Loucy (cell line): ENCODE data around the gene WDR19.

Experiments used
- H2AFZ ChIP-seq: fragments of 200-600 bp; sonication (generic); 2 replicates; pipeline ENCODE4 v1.6.0; 2016; ENCODE audit warnings: antibody characterized with exemption, mild to moderate bottlenecking, low read length, moderate library complexity
- H3F3A ChIP-seq: fragments of 200-600 bp; 2 replicates; pipeline ENCODE4 v1.6.0; 2016; ENCODE audit warnings: antibody characterized with exemption, low read depth, mild to moderate bottlenecking
- H3K27me3 ChIP-seq: fragments of 200-600 bp; sonication (generic); 2 replicates; pipeline ENCODE4 v1.6.1; 2014; ENCODE audit warnings: low read length, mild to moderate bottlenecking; ENCODE audit not compliant: insufficient read depth, poor library complexity, severe bottlenecking
- H3K36me3 ChIP-seq: fragments of 200-600 bp; sonication (generic); 2 replicates; pipeline ENCODE4 v1.6.1; 2016; ENCODE audit warnings: low read length; ENCODE audit not compliant: insufficient read depth
- H3K4me1 ChIP-seq: fragments of 200-600 bp; sonication (generic); 2 replicates; pipeline ENCODE4 v1.5.1; 2014; ENCODE audit warnings: low read length, mild to moderate bottlenecking; ENCODE audit not compliant: insufficient read depth, poor library complexity, severe bottlenecking
- H3K4me2 ChIP-seq: fragments of 200-600 bp; sonication (generic); 2 replicates; pipeline ENCODE4 v1.6.0; 2014; ENCODE audit warnings: antibody characterized with exemption, low read length, low read depth, mild to moderate bottlenecking; ENCODE audit not compliant: poor library complexity, severe bottlenecking
- H3K4me3 ChIP-seq: fragments of 200-600 bp; sonication (generic); 2 replicates; pipeline ENCODE4 v1.5.1; 2014; ENCODE audit warnings: low read length, mild to moderate bottlenecking, mixed read lengths; ENCODE audit not compliant: poor library complexity, severe bottlenecking
- H3K79me2 ChIP-seq: fragments of 200-600 bp; sonication (generic); 2 replicates; pipeline ENCODE4 v1.6.1; 2014; ENCODE audit warnings: low read length; ENCODE audit not compliant: insufficient read depth
- H3K9ac ChIP-seq: fragments of 200-600 bp; sonication (generic); 2 replicates; pipeline ENCODE4 v1.6.0; 2014; ENCODE audit warnings: mild to moderate bottlenecking, low read depth, low read length, moderate library complexity; ENCODE audit not compliant: poor library complexity, severe bottlenecking
- H3K9me2 ChIP-seq: fragments of 200-600 bp; sonication (generic); replicated peaks from 2 replicates; pipeline ENCODE4 v1.6.1; 2016; ENCODE audit warnings: low read depth, low read length, mixed read lengths
- H3K9me3 ChIP-seq: fragments of 200-600 bp; sonication (generic); 2 replicates; pipeline ENCODE4 v1.6.1; 2014; ENCODE audit warnings: mild to moderate bottlenecking, antibody characterized with exemption, low read length, low read depth; ENCODE audit not compliant: insufficient read depth
- H4K20me1 ChIP-seq: fragments of 200-600 bp; sonication (generic); 2 replicates; pipeline ENCODE4 v1.6.0; 2014; ENCODE audit warnings: antibody characterized with exemption, low read length, mild to moderate bottlenecking; ENCODE audit not compliant: insufficient read depth, poor library complexity, severe bottlenecking
- EZH2phosphoT487 ChIP-seq: fragments of 200-600 bp; IDR thresholded peaks from 2 replicates; pipeline ENCODE4 v1.6.1; 2018; ENCODE audit warnings: antibody characterized with exemption, mild to moderate bottlenecking, moderate library complexity, borderline replicate concordance
- TF ChIP-seq, protein P1 (sequence below): fragments of 200-600 bp; sonication (generic); conservative IDR thresholded peaks from 2 replicates; pipeline ENCODE4 v1.5.1; 2014; ENCODE audit warnings: mild to moderate bottlenecking, antibody characterized with exemption, low read length

The WDR19 gene

DNA sequence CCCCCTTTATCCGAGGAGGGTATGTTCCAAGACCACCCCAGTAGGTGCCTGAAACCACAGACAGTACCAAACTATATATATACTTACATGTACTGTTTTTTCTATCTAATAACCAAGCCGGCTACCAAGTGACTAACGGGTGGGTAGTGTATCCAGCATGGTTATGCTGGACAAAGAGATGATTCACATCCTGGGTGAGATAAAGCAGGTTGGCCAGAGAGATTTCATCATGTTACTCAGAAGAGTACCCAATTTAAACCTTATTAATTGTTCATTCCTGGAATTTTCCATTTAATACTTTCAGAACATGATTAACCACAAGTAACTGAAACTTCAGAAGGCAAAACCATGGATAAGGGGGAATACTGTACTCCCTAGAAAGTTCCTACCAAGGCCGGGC is 137.3 kb downstream of the WDR19 start:
- no peak overlapping the region for H2AFZ ChIP-seq
- H3K9me2 ChIP-seq, result no peaks in the 10 kb centered on the region
- peaks cover 88% of the 10 kb centered on the region for H3K36me3 ChIP-seq
- H3K4me1 ChIP-seq, result no peaks in the 10 kb centered on the region
- H3K79me2 ChIP-seq, result no peaks in the 10 kb centered on the region
- no peak for TF ChIP-seq EZH2phosphoT487
- TF ChIP-seq, protein P1, sequence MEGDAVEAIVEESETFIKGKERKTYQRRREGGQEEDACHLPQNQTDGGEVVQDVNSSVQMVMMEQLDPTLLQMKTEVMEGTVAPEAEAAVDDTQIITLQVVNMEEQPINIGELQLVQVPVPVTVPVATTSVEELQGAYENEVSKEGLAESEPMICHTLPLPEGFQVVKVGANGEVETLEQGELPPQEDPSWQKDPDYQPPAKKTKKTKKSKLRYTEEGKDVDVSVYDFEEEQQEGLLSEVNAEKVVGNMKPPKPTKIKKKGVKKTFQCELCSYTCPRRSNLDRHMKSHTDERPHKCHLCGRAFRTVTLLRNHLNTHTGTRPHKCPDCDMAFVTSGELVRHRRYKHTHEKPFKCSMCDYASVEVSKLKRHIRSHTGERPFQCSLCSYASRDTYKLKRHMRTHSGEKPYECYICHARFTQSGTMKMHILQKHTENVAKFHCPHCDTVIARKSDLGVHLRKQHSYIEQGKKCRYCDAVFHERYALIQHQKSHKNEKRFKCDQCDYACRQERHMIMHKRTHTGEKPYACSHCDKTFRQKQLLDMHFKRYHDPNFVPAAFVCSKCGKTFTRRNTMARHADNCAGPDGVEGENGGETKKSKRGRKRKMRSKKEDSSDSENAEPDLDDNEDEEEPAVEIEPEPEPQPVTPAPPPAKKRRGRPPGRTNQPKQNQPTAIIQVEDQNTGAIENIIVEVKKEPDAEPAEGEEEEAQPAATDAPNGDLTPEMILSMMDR, result no peak
- H3K27me3 ChIP-seq, result no peaks in the 10 kb centered on the region
- H4K20me1 ChIP-seq, result no peaks in the 10 kb centered on the region
- no peak overlapping the region for H3K4me3 ChIP-seq
- no peak overlapping the region for H3K4me2 ChIP-seq
- H3K9me3 ChIP-seq, result no peaks in the 10 kb centered on the region
- no peak overlapping the region for H3K9ac ChIP-seq
- H3F3A ChIP-seq, result no peaks in the 10 kb centered on the region

DNA sequence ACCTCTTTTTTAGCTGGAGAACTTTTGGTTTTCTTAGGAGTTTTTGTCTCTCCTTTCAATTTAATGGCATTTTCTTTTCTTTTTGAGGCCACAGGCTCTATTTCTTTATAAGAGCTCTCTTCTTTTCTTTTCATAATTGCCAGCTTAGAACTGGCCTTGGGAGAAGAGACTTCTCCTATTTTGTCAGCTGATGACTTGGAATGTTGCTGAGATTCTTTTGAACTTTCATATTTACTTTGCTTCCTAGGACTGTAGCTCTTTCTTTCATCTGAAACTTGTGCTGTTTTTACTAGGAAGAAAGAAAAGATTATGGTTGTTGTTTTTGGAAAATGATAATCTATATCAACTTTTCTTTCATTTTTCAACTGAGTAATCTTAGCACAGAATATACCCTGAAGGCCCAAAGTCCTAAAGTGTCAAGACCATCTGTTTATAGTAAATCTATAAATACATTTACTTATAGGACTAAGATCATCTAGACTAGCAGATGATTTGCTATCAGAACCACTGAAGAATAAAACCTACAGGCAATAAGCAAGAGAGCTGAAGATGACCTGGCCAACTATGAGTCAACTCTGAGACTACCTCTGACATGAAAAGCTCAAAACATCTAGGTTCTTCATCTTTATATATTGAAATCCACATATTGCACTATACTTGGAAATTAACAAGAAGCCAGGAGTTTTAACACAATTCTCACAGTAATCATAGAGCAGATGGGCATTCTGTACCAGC is 138.2 kb downstream of the WDR19 start:
- no peaks in the 10 kb centered on the region for H4K20me1 ChIP-seq
- no peaks in the 10 kb centered on the region for H3K9me3 ChIP-seq
- no peaks in the 10 kb centered on the region for H3K79me2 ChIP-seq
- H3F3A ChIP-seq, result no peaks in the 10 kb centered on the region
- H3K9me2 ChIP-seq, result no peaks in the 10 kb centered on the region
- no peak overlapping the region for H3K4me2 ChIP-seq
- H3K4me1 ChIP-seq, result no peaks in the 10 kb centered on the region
- TF ChIP-seq EZH2phosphoT487, result no peak
- TF ChIP-seq, protein P1, result no peak
- H3K4me3 ChIP-seq, result no peak overlapping the region
- H2AFZ ChIP-seq, result no peak overlapping the region
- H3K36me3 ChIP-seq, result peaks cover 88% of the 10 kb centered on the region
- no peaks in the 10 kb centered on the region for H3K27me3 ChIP-seq
- H3K9ac ChIP-seq, result no peak overlapping the region

DNA sequence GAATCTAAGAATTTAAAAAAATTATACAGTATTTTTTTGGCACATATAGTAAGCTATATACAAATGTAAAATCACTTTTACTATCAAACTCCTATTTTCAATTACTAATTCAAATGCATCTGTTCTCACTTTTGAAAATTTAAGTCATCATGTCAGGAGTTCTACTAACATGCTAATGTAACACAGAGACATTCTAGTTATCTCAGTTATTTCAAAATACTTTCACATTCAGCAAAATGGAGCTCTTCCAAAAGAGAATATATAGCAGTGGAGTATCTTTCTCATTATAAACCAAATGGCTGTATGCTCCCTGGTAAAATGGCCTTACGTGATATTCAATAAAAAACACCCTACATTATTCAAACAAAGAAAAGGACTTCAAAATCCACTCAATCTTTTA is 141.5 kb downstream of the WDR19 start:
- H3K27me3 ChIP-seq, result no peaks in the 10 kb centered on the region
- TF ChIP-seq, protein P1, result no peak
- TF ChIP-seq EZH2phosphoT487, result no peak
- H2AFZ ChIP-seq, result no peak overlapping the region
- H4K20me1 ChIP-seq, result no peaks in the 10 kb centered on the region
- peaks cover 12% of the 10 kb centered on the region for H3K79me2 ChIP-seq
- no peak overlapping the region for H3K4me2 ChIP-seq
- H3K9me3 ChIP-seq, result no peaks in the 10 kb centered on the region
- H3K4me3 ChIP-seq, result no peak overlapping the region
- H3K9me2 ChIP-seq, result no peaks in the 10 kb centered on the region
- no peaks in the 10 kb centered on the region for H3F3A ChIP-seq
- no peak overlapping the region for H3K9ac ChIP-seq
- no peaks in the 10 kb centered on the region for H3K4me1 ChIP-seq
- peaks cover 81% of the 10 kb centered on the region for H3K36me3 ChIP-seq
